Breast epithelium (tissue), 3 donors: ENCODE data around the gene NRBP1.

Experiments used
- POLR2A ChIP-seq: fragments of 450-650 bp; IDR thresholded peaks from one replicate; pipeline ENCODE4 v1.6.1; 2016; ENCODE audit warnings: antibody characterized with exemption, mild to moderate bottlenecking, moderate library complexity
- TF ChIP-seq, protein P1 (sequence below), 3 donors: fragments of 450-650 bp; IDR thresholded peaks; one replicate each; pipeline ENCODE4 v1.5.1; 2016 to 2017; ENCODE audit warnings: antibody characterized with exemption in 3 of 3, mild to moderate bottlenecking in 3 of 3, moderate library complexity in 3 of 3

DNA sequence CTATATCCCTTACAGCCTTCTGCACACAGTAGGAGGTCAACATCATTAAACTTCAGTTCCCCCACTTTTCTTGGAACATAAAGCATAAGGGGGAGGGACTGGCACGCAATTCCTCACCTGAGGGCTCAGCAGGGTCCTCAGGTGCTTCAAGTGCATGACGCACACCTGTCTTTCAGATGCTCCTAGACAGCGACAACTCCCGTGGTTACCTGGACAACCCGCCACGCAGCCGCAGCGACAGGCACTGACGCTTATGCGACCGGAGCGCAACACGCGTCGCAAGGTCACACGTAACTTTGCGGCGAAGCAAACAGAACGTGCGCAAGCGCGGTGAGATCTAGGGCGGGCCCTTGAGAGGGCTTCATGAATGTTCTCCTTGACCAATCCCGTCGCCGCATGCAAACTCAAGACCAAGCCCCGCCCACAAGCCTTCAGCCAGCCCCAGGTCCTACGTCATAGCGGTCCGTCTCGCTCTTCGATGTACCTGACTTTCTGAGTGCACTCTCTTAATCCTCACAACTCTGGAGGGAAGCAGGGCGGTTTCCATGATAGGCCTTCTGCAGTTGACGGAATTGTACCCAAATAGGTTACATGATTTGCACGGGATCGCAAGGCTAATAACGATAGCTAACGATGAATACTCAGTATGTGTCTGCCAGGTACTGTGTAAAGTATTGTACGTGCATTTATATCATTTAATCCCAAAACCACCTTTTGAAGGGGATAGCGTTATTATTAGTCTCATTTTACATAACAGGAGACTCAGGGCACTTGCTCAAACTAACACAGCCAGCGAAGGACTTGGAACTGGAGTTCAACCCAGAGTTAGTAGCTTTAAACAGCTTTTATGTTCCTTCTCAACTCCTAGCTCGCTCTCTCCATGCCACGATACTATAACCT lies 61.3 kb downstream of the NRBP1 start, which contains the start of gene IFT172:
- TF ChIP-seq, protein P1, sequence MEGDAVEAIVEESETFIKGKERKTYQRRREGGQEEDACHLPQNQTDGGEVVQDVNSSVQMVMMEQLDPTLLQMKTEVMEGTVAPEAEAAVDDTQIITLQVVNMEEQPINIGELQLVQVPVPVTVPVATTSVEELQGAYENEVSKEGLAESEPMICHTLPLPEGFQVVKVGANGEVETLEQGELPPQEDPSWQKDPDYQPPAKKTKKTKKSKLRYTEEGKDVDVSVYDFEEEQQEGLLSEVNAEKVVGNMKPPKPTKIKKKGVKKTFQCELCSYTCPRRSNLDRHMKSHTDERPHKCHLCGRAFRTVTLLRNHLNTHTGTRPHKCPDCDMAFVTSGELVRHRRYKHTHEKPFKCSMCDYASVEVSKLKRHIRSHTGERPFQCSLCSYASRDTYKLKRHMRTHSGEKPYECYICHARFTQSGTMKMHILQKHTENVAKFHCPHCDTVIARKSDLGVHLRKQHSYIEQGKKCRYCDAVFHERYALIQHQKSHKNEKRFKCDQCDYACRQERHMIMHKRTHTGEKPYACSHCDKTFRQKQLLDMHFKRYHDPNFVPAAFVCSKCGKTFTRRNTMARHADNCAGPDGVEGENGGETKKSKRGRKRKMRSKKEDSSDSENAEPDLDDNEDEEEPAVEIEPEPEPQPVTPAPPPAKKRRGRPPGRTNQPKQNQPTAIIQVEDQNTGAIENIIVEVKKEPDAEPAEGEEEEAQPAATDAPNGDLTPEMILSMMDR (IDR thresholded peaks at IDR 0.05): no peak
- TF ChIP-seq POLR2A: no peak
